Measurements from ENCODE around the gene ST8SIA4.

- TF ChIP-seq CTCF (conservative IDR thresholded peaks at IDR 0.05 in 1 of 2, IDR thresholded peaks at IDR 0.05 in 1 of 2; ENCODE audit: extremely low read depth in 1 of 2, insufficient read depth in 1 of 2, low read depth in 1 of 2, low read length in 2 of 2) (no peak), EZH2 (IDR thresholded peaks at IDR 0.05; ENCODE audit: borderline replicate concordance, low read length) (no peak)
Observed at GRCh38 chr5:100762995-100763394, 140.1 kb downstream of the ST8SIA4 start.
